GM19240 (cell line): ENCODE results near the gene MED13.
"Not testable (repeated sequence)": the region's sequence is repeated elsewhere in the genome, so short reads cannot be mapped to it uniquely, and the experiment has no call there.

Experiments used
- DNase-seq: peaks from one replicate; pipeline ENCODE4 v3.0.0; 2011; ENCODE audit warnings: low spot score; ENCODE audit not compliant: insufficient read length

Gene MED13

GRCh38 chr17:62090021-62090824 is 25.1 kb upstream of the MED13 start:
- DNase-seq = no peak

GRCh38 chr17:62089334-62089733 is 24.3 kb upstream of the MED13 start:
- no peak for DNase-seq

GRCh38 chr17:62086737-62087136 is 21.7 kb upstream of the MED13 start:
- no peak for DNase-seq

GRCh38 chr17:62085511-62086408 is 20.7 kb upstream of the MED13 start:
- DNase-seq = no peak

GRCh38 chr17:62084585-62084984 is 19.5 kb upstream of the MED13 start:
- DNase-seq = no peak

- DNase-seq = no peak
Observed at GRCh38 chr17:62083651-62084050, 18.6 kb upstream of the MED13 start.

- no peak for DNase-seq
Observed at GRCh38 chr17:62080647-62081046, 15.6 kb upstream of the MED13 start.

GRCh38 chr17:62078009-62078408 is 12.9 kb upstream of the MED13 start:
- DNase-seq = no peak

GRCh38 chr17:62076864-62077788 is 12.0 kb upstream of the MED13 start:
- DNase-seq = no peak

GRCh38 chr17:62075308-62075815 is 10.3 kb upstream of the MED13 start:
- DNase-seq = no peak

- DNase-seq = no peak
Observed at GRCh38 chr17:62073993-62074392, 8.9 kb upstream of the MED13 start.

- not testable (repeated sequence) for DNase-seq
Observed at GRCh38 chr17:62072855-62073254, 7.8 kb upstream of the MED13 start.

- no peak for DNase-seq
Observed at GRCh38 chr17:62070900-62071299, 5.8 kb upstream of the MED13 start.

GRCh38 chr17:62067165-62068145 is 2.4 kb upstream of the MED13 start:
- no peak for DNase-seq

- peak; percentile 99 for DNase-seq
Observed at GRCh38 chr17:62065611-62066468, 762 bp upstream of the MED13 start.

GRCh38 chr17:62064029-62064790 is 868 bp downstream of the MED13 start:
- no peak for DNase-seq

GRCh38 chr17:62062944-62063343 is 2.1 kb downstream of the MED13 start:
- no peak for DNase-seq

- DNase-seq = no peak
Observed at GRCh38 chr17:62062302-62062701, 2.8 kb downstream of the MED13 start.
